ENCODE measurements around the gene SLC34A1. TPM values are rescaled to one million over a fixed set of nuclear protein-coding genes. Genes with fewer than 3 reads are reported as not detected.
"Not testable (repeated sequence)": the region's sequence is repeated elsewhere in the genome, so short reads cannot be mapped to it uniquely, and the experiment has no call there.

Gene SLC34A1
- total RNA-seq, 1 experiment from 2014 or later = not detected

- no peak for DNase-seq (ENCODE audit: low spot score)
Measured at GRCh38 chr5:177355162-177355867, 28.9 kb upstream of the SLC34A1 start.

GRCh38 chr5:177355868-177356168 lies 28.4 kb upstream of the SLC34A1 start:
- no peak for DNase-seq (ENCODE audit: low spot score)

GRCh38 chr5:177356746-177357145 lies 27.5 kb upstream of the SLC34A1 start:
- DNase-seq (ENCODE audit: low spot score) = no peak

GRCh38 chr5:177357146-177357458 lies 27.1 kb upstream of the SLC34A1 start:
- no peak for DNase-seq (ENCODE audit: low spot score)

- peak; percentile 91 for DNase-seq (ENCODE audit: low spot score)
Measured at GRCh38 chr5:177357459-177358351, 26.5 kb upstream of the SLC34A1 start, which contains the start of gene RGS14. RGS14 (plus strand) TSS chr5:177357924; CDS start chr5:177358025, 101 bp downstream.

- DNase-seq (ENCODE audit: low spot score) = no peak
Measured at GRCh38 chr5:177358370-177358819, 25.8 kb upstream of the SLC34A1 start.

GRCh38 chr5:177359451-177359851 lies 24.8 kb upstream of the SLC34A1 start:
- no peak for DNase-seq (ENCODE audit: low spot score)

- DNase-seq (ENCODE audit: low spot score) = no peak
Measured at GRCh38 chr5:177359860-177360259, 24.4 kb upstream of the SLC34A1 start.

GRCh38 chr5:177360740-177361139 lies 23.5 kb upstream of the SLC34A1 start:
- not testable (repeated sequence) for DNase-seq (ENCODE audit: low spot score)

- no peak for DNase-seq (ENCODE audit: low spot score)
Measured at GRCh38 chr5:177361418-177362291, 22.6 kb upstream of the SLC34A1 start.

- DNase-seq (ENCODE audit: low spot score) = no peak
Measured at GRCh38 chr5:177362292-177362609, 22.0 kb upstream of the SLC34A1 start.

- DNase-seq (ENCODE audit: low spot score) = no peak
Measured at GRCh38 chr5:177362610-177363507, 21.4 kb upstream of the SLC34A1 start.

GRCh38 chr5:177363565-177363964 lies 20.7 kb upstream of the SLC34A1 start:
- DNase-seq (ENCODE audit: low spot score) = no peak

- DNase-seq (ENCODE audit: low spot score) = no peak
Measured at GRCh38 chr5:177364159-177364962, 19.9 kb upstream of the SLC34A1 start.

- no peak for DNase-seq (ENCODE audit: low spot score)
Measured at GRCh38 chr5:177365845-177366527, 18.2 kb upstream of the SLC34A1 start.

- no peak for DNase-seq (ENCODE audit: low spot score)
Measured at GRCh38 chr5:177366528-177367322, 17.5 kb upstream of the SLC34A1 start.

- no peak for DNase-seq (ENCODE audit: low spot score)
Measured at GRCh38 chr5:177367323-177367848, 16.8 kb upstream of the SLC34A1 start.

GRCh38 chr5:177367981-177368868 lies 16.0 kb upstream of the SLC34A1 start:
- DNase-seq (ENCODE audit: low spot score) = no peak
